SU-DHL-6 (cell line): Measurements from ENCODE around the gene SPATA32.

Source experiments
- CTCF ChIP-seq: fragments of 200-600 bp; sonication (generic); IDR thresholded peaks from one replicate; pipeline ENCODE4 v1.5.1; 2017; ENCODE audit warnings: antibody characterized with exemption, mild to moderate bottlenecking, low read length, moderate library complexity; ENCODE audit not compliant: insufficient read depth, poor library complexity, severe bottlenecking
- EZH2phosphoT487 ChIP-seq: fragments of 200-600 bp; sonication (generic), shearing (Covaris generic); conservative IDR thresholded peaks from 2 replicates; pipeline ENCODE4 v1.6.1; 2018; ENCODE audit warnings: mild to moderate bottlenecking, antibody characterized with exemption, low read length, moderate library complexity, mixed read lengths

- no peak for TF ChIP-seq CTCF
- no peak for TF ChIP-seq EZH2phosphoT487
These were observed 35.8 kb downstream of the SPATA32 start for GRCh38 chr17:45225964-45226530.
